Measurements from ENCODE around the gene OSBPL3.
"Not testable (repeated sequence)": the region's sequence is repeated elsewhere in the genome, so short reads cannot be mapped to it uniquely, and the experiment has no call there.

OSBPL3 gene

GRCh38 chr7:24795407-24795767 lies 184.6 kb downstream of the OSBPL3 start:
- TF ChIP-seq POU2F2 (IDR thresholded peaks at IDR 0.05; ENCODE audit: low read depth, low read length), result no peak
- TF ChIP-seq SPI1 (IDR thresholded peaks at IDR 0.05; ENCODE audit: low read depth, low read length), result no peak
- no peak for TF ChIP-seq POLR2A (IDR thresholded peaks at IDR 0.05; ENCODE audit: low read depth, low read length)
- no peak for TF ChIP-seq TAF1 (IDR thresholded peaks at IDR 0.05; ENCODE audit: low read depth, low read length)
- TF ChIP-seq PAX5 (IDR thresholded peaks at IDR 0.05; ENCODE audit: insufficient read depth, low read length, severe bottlenecking), result no peak
- no peak for TF ChIP-seq POLR2AphosphoS5 (IDR thresholded peaks at IDR 0.05; ENCODE audit: low read depth, low read length)
- FAIRE-seq (no peak), DNase-seq (ENCODE audit: insufficient read length, low spot score) (no peak)

- DNase-seq (ENCODE audit: insufficient read length, low spot score); FAIRE-seq: not testable (repeated sequence)
Measured at GRCh38 chr7:24794751-24795406, 185.1 kb downstream of the OSBPL3 start.

DNA sequence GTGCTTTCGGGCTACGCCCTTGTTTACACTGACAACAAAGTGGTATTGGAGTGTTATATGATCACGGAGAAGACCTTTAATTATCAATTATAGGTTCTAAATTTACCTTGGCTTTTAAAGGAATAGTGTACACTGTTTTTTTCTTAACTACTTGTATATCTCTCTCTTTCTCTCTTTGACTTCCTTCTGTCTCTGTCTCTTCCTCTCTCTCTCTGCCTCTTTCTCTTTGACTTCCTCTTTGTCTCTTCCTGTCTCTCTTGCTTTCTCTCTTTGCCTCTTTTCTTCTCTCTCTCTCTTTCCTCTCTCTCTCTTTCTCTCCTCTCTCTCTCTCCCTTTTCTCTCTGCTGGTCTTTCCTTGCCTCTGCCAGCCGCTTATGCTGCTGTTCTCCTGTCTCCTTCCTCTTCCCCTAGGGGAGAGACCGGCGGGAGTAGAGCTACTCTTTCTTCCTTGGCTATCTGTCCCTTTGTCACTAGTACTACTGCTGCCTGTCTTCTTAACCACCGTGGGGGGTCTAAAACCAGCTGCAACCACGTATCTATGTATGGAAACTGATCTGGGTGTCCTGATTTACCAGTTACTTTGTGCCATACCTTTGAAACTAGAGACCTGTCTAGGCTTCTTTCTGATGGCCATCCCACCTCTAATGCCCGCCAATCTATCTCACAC lies 185.9 kb downstream of the OSBPL3 start:
- FAIRE-seq (no peak), DNase-seq (ENCODE audit: insufficient read length, low spot score) (no peak)
- TF ChIP-seq POLR2AphosphoS5 (IDR thresholded peaks at IDR 0.05; ENCODE audit: low read depth, low read length), result no peak
- TF ChIP-seq SPI1 (IDR thresholded peaks at IDR 0.05; ENCODE audit: low read depth, low read length), result peak; percentile 36; the same call in 1 of the 2 replicates

DNA sequence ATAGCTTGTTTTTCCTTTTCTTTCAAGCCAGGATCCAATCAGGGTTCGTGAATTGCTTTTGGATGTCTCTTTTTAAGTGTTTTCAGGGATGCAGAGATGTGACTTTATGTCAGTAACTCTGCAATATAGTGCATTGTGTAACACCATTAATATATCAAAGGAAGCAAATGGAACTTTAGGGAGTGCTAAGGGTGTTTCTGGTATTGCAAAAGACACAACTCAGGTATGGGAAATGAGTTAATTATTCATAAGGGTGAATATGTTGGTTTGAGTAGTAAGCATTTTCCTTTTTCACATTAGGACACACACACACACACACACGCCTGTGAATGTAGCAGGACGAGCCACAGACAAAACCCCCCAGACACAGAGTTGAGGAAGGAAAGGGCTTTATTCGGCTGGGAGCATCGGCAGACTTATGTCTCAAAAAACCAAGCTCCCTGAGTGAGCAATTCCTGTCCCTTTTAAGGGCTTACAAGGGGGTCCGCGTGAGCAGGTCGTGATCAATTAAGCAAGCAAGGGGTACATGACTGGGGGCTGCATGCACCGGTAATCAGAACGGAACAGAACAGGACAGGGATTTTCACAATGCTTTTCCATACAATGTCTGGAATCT lies 190.9 kb downstream of the OSBPL3 start:
- FAIRE-seq (no peak), DNase-seq (ENCODE audit: insufficient read length, low spot score) (no peak)
- TF ChIP-seq POU2F2 (IDR thresholded peaks at IDR 0.05; ENCODE audit: low read depth, low read length), result no peak
- TF ChIP-seq POLR2AphosphoS5 (IDR thresholded peaks at IDR 0.05; ENCODE audit: low read depth, low read length), result no peak
- no peak for TF ChIP-seq POLR2A (IDR thresholded peaks at IDR 0.05; ENCODE audit: low read depth, low read length)
- no peak for TF ChIP-seq TAF1 (IDR thresholded peaks at IDR 0.05; ENCODE audit: low read depth, low read length)
- TF ChIP-seq PAX5 (IDR thresholded peaks at IDR 0.05; ENCODE audit: insufficient read depth, low read length, severe bottlenecking), result no peak
- no peak for TF ChIP-seq SPI1 (IDR thresholded peaks at IDR 0.05; ENCODE audit: low read depth, low read length)

- FAIRE-seq (no peak), DNase-seq (ENCODE audit: insufficient read length, low spot score) (no peak)
- no peak for TF ChIP-seq PAX5 (IDR thresholded peaks at IDR 0.05; ENCODE audit: insufficient read depth, low read length, severe bottlenecking)
- no peak for TF ChIP-seq POLR2AphosphoS5 (IDR thresholded peaks at IDR 0.05; ENCODE audit: low read depth, low read length)
- TF ChIP-seq TAF1 (IDR thresholded peaks at IDR 0.05; ENCODE audit: low read depth, low read length), result no peak
- no peak for TF ChIP-seq POU2F2 (IDR thresholded peaks at IDR 0.05; ENCODE audit: low read depth, low read length)
- no peak for TF ChIP-seq POLR2A (IDR thresholded peaks at IDR 0.05; ENCODE audit: low read depth, low read length)
- no peak for TF ChIP-seq SPI1 (IDR thresholded peaks at IDR 0.05; ENCODE audit: low read depth, low read length)
Measured at GRCh38 chr7:24788075-24788474, 191.9 kb downstream of the OSBPL3 start.

GRCh38 chr7:24786941-24787340 lies 193.0 kb downstream of the OSBPL3 start:
- DNase-seq (ENCODE audit: insufficient read length, low spot score) (no peak), FAIRE-seq (peak; percentile 55)
- no peak for TF ChIP-seq PAX5 (IDR thresholded peaks at IDR 0.05; ENCODE audit: insufficient read depth, low read length, severe bottlenecking)
- TF ChIP-seq POLR2A (IDR thresholded peaks at IDR 0.05; ENCODE audit: low read depth, low read length), result no peak
- no peak for TF ChIP-seq POLR2AphosphoS5 (IDR thresholded peaks at IDR 0.05; ENCODE audit: low read depth, low read length)
- no peak for TF ChIP-seq SPI1 (IDR thresholded peaks at IDR 0.05; ENCODE audit: low read depth, low read length)
- TF ChIP-seq TAF1 (IDR thresholded peaks at IDR 0.05; ENCODE audit: low read depth, low read length), result no peak
- TF ChIP-seq POU2F2 (IDR thresholded peaks at IDR 0.05; ENCODE audit: low read depth, low read length), result no peak

DNA sequence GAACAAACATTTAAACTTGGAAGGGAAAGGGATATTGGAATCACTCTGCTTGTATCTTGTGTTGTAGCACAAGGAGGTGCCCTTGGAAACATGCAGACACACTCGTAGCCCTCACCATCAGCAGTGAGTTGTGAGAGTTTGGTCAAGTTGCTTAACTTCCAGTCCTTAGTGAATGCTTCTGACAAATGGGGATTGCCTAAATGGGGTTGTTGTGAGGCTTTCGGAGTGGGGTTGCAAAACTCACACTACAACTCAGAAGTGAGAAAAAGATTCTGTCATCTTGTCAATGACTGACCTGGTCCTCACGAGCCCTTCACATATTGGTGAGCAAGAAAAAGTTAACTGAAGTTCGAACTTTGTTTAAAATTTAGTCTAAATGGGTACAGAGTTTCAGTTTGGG lies 193.7 kb downstream of the OSBPL3 start:
- DNase-seq (ENCODE audit: insufficient read length, low spot score) (no peak), FAIRE-seq (no peak)
- TF ChIP-seq POU2F2 (IDR thresholded peaks at IDR 0.05; ENCODE audit: low read depth, low read length) (no peak), PAX5 (IDR thresholded peaks at IDR 0.05; ENCODE audit: insufficient read depth, low read length, severe bottlenecking) (no peak), POLR2A (IDR thresholded peaks at IDR 0.05; ENCODE audit: low read depth, low read length) (no peak), POLR2AphosphoS5 (IDR thresholded peaks at IDR 0.05; ENCODE audit: low read depth, low read length) (no peak), SPI1 (IDR thresholded peaks at IDR 0.05; ENCODE audit: low read depth, low read length) (no peak), TAF1 (IDR thresholded peaks at IDR 0.05; ENCODE audit: low read depth, low read length) (no peak)

GRCh38 chr7:24784277-24784676 lies 195.7 kb downstream of the OSBPL3 start:
- DNase-seq (ENCODE audit: insufficient read length, low spot score) (no peak), FAIRE-seq (no peak)
- TF ChIP-seq PAX5 (IDR thresholded peaks at IDR 0.05; ENCODE audit: insufficient read depth, low read length, severe bottlenecking) (no peak), POLR2AphosphoS5 (IDR thresholded peaks at IDR 0.05; ENCODE audit: low read depth, low read length) (no peak), POU2F2 (IDR thresholded peaks at IDR 0.05; ENCODE audit: low read depth, low read length) (no peak), POLR2A (IDR thresholded peaks at IDR 0.05; ENCODE audit: low read depth, low read length) (no peak), TAF1 (IDR thresholded peaks at IDR 0.05; ENCODE audit: low read depth, low read length) (no peak), SPI1 (IDR thresholded peaks at IDR 0.05; ENCODE audit: low read depth, low read length) (no peak)

- no peak for DNase-seq (ENCODE audit: insufficient read length, low spot score)
- no peak for FAIRE-seq
- TF ChIP-seq POLR2AphosphoS5 (IDR thresholded peaks at IDR 0.05; ENCODE audit: low read depth, low read length) (no peak), POU2F2 (IDR thresholded peaks at IDR 0.05; ENCODE audit: low read depth, low read length) (no peak), TAF1 (IDR thresholded peaks at IDR 0.05; ENCODE audit: low read depth, low read length) (no peak), SPI1 (IDR thresholded peaks at IDR 0.05; ENCODE audit: low read depth, low read length) (no peak), PAX5 (IDR thresholded peaks at IDR 0.05; ENCODE audit: insufficient read depth, low read length, severe bottlenecking) (no peak), POLR2A (IDR thresholded peaks at IDR 0.05; ENCODE audit: low read depth, low read length) (no peak)
Measured at GRCh38 chr7:24783698-24784097, 196.3 kb downstream of the OSBPL3 start.

DNA sequence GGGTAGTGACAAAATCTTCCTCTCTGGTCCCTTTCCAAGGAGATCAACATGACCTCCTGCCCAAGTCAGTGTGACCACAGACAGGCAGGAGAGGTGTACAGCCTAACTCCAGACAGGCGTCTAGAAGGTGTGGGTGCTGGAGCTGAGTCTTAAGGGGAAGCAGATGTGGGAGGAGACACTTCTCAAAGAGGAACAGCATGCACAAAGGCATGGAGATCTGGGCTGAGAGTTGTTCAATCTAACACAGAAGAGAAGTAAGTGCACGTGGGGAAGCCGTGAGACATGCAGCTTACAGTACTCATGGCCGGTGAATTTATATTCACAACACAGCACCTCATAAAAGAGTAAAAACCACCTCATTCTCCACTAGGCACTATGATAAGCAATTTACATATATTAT lies 198.9 kb downstream of the OSBPL3 start:
- no peak for TF ChIP-seq POLR2A (IDR thresholded peaks at IDR 0.05; ENCODE audit: low read depth, low read length)
- no peak for TF ChIP-seq TAF1 (IDR thresholded peaks at IDR 0.05; ENCODE audit: low read depth, low read length)
- no peak for TF ChIP-seq SPI1 (IDR thresholded peaks at IDR 0.05; ENCODE audit: low read depth, low read length)
- TF ChIP-seq POU2F2 (IDR thresholded peaks at IDR 0.05; ENCODE audit: low read depth, low read length), result no peak
- no peak for TF ChIP-seq PAX5 (IDR thresholded peaks at IDR 0.05; ENCODE audit: insufficient read depth, low read length, severe bottlenecking)
- TF ChIP-seq POLR2AphosphoS5 (IDR thresholded peaks at IDR 0.05; ENCODE audit: low read depth, low read length), result no peak
- FAIRE-seq, result peak; percentile 28

More for the DNA sequence above, 198.9 kb downstream of the OSBPL3 start:
- no peak for DNase-seq (ENCODE audit: insufficient read length, low spot score)
